Psoas muscle (tissue), 8 donors: ENCODE measurements around the gene ALOXE3. TPM values are rescaled to one million over a fixed set of nuclear protein-coding genes. Genes with fewer than 3 reads are reported as not detected.

Source experiments
- ATAC-seq, 4 donors: fragments of 200-7000 bp; cut with Tn5 transposase; one replicate each; pipeline ENCODE4 v1.9.1; 2020; ENCODE audit warnings: moderate library complexity in 3 of 4, mild to moderate bottlenecking in 2 of 4
- DNase-seq, 2 donors: peaks; one replicate each; pipeline ENCODE4 v3.0.0-alpha.2; 2020
- H3K27ac ChIP-seq: fragments of 200-600 bp; one replicate; pipeline ENCODE4 v1.8.0; 2022
- H3K27me3 ChIP-seq, 3 donors: fragments of 200-600 bp in 1 of 3; one replicate each; pipeline versions ENCODE4 v1.6.1 to v1.8.0; 2013 to 2022; ENCODE audit warnings: low read length in 2 of 3, mild to moderate bottlenecking in 2 of 3, moderate library complexity in 1 of 3; ENCODE audit not compliant: insufficient read depth in 3 of 3
- H3K36me3 ChIP-seq, 2 donors: fragments of 200-600 bp in 1 of 2; one replicate each; pipeline versions ENCODE4 v1.6.1 to v1.8.0; 2013 to 2022; ENCODE audit warnings: low read depth in 1 of 2, mild to moderate bottlenecking in 1 of 2, moderate library complexity in 1 of 2; ENCODE audit not compliant: insufficient read depth in 1 of 2
- H3K4me1 ChIP-seq: fragments of 200-600 bp; one replicate; pipeline ENCODE4 v1.8.0; 2022
- H3K4me3 ChIP-seq: fragments of 200-600 bp; one replicate; pipeline ENCODE4 v1.8.0; 2022; ENCODE audit warnings: mild to moderate bottlenecking
- H3K9me3 ChIP-seq: fragments of 200-600 bp; one replicate; pipeline ENCODE4 v1.8.0; 2022
- WGBS, 3 donors: extraction: QIAGEN DNeasy Blood & Tissue Kit; methylation state at CpG; one replicate each; pipeline versions ENCODE4 v1.1.6 to v1.1.7; 2013; 5-methylcytosine and 5-hydroxymethylcytosine counted together
- intact Hi-C, 2 donors: fragments of 100-400 bp; cut with DNase I; formaldehyde crosslinking; loops; one replicate each; pipeline versions ENCODE4 v1.11.0 to v1.14.2; 2022
- polyA plus RNA-seq, 3 donors: library from polyadenylated mRNA; stranded (reverse); fragments of 200-250 nt; gene quantifications; one replicate each; pipeline ENCODE4 v1.2.3, GENCODE V29; 2013
- total RNA-seq, 4 donors: library from RNA; stranded (reverse); fragmentation: NEBNext Ultra II Directional in 2 of 4; extraction: Animal tissue kit (Norgen Biotek cat#: 25700) in 2 of 4; gene quantifications; one replicate each; pipeline versions ENCODE4 v1.2.1 to v1.2.4, GENCODE V29; 2021 to 2023
- TF ChIP-seq, protein P1 (sequence below): fragments of 200-600 bp; IDR thresholded peaks from one replicate; pipeline ENCODE4 v1.8.0; 2022; ENCODE audit warnings: antibody characterized with exemption
- donor health status: healthy with polysubstance abuse.
- donor health status: DM: no; HTN: no; CAD: no; lungs with moderate emphysema.
- donor health status: Bipolar disorder and iron deficiency.
- donor health status: healthy.
- donor health status: DM: yes; HTN: yes; CAD: no.
- donor health status: DM: no; HTN: no; CAD: no.
- donor health status: DM: no; HTN: no; CAD: no.
- donor health status: DM: yes; HTN: yes; CAD: no.

The ALOXE3 gene
- total and polyA plus RNA-seq, 7 donors = 0.42 TPM; not detected in 6

DNA sequence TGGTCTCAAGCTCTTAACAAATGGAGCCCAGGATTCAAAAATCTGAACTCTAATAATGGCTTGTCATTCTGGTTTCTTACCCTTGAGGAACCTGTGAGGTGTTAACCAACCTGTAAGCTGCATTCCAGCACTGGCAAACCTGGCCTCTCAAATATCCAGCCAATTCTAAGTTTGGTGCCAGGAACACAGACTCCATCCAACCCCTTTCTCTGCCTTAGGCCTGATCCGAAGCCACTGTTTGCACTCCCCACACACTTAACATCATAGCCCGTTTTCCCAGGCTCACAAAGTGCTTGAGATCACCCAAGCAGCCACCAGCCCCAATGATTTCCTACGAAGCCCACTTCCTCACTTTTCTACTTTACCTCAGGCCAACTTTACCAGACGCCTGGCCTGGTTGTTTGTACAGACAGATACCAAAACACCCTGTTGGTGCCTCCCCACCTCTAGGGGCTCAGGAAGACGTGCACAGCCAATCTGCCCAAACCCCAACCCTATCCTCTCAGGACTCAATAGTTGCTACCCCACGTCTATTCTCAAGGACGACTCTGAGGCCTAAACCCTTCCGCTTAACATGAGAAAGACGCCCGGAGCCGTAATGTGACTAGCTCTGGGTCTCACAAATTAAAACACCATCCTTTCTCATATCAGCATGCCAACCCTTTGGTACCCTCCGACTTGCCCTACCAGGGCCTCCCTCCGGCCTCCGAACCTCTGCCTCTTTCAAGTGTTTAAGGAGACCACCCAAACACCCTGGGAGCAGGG, 37.1 kb upstream of the ALOXE3 start:
- H3K4me1 ChIP-seq = peaks cover 29% of the 10 kb centered on the region
- no peaks in the 10 kb centered on the region for H3K9me3 ChIP-seq
- peak overlapping the region; percentile 100 for H3K27ac ChIP-seq
- DNase-seq (no peak), ATAC-seq (no peak)
- H3K4me3 ChIP-seq = peak overlapping the region; percentile 97
- no peaks in the 10 kb centered on the region for H3K27me3 ChIP-seq
- intact Hi-C loops = no loop called here
- TF ChIP-seq, protein P1, sequence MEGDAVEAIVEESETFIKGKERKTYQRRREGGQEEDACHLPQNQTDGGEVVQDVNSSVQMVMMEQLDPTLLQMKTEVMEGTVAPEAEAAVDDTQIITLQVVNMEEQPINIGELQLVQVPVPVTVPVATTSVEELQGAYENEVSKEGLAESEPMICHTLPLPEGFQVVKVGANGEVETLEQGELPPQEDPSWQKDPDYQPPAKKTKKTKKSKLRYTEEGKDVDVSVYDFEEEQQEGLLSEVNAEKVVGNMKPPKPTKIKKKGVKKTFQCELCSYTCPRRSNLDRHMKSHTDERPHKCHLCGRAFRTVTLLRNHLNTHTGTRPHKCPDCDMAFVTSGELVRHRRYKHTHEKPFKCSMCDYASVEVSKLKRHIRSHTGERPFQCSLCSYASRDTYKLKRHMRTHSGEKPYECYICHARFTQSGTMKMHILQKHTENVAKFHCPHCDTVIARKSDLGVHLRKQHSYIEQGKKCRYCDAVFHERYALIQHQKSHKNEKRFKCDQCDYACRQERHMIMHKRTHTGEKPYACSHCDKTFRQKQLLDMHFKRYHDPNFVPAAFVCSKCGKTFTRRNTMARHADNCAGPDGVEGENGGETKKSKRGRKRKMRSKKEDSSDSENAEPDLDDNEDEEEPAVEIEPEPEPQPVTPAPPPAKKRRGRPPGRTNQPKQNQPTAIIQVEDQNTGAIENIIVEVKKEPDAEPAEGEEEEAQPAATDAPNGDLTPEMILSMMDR = no peak
- 4 to 11% (median 4%) methylated on average over 14 of the region's 14 CpGs for WGBS, 3 donors
- peaks cover 0 to 25% of the 10 kb centered on the region in 2 donors for H3K36me3 ChIP-seq

DNA sequence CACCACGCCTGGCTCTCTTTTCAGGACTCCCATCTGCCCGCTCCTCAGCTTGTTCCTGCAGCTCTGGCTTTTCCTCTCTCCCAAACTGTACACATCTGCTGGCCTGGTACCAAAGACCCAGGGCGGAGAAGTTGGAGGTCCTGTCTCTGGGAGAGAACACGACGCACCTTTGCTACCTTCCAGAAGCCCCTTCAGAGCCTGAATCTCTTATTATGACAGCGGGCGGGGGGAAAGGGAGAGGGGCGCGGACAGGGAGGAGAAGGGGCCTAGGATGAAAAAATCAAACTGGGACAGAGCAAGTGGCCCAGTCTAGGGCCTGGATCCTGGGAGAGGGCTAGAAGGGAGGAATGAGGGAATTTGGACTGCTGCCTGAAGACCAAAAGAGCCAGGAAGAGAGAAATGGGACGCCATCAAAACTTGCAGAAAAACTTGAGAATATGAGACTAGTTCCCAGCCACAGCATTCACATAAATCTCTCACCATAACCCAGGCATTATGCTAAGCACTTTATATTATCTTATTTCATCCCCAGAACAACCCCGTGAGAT, 36.4 kb upstream of the ALOXE3 start:
- intact Hi-C loops = no loop called here

DNA sequence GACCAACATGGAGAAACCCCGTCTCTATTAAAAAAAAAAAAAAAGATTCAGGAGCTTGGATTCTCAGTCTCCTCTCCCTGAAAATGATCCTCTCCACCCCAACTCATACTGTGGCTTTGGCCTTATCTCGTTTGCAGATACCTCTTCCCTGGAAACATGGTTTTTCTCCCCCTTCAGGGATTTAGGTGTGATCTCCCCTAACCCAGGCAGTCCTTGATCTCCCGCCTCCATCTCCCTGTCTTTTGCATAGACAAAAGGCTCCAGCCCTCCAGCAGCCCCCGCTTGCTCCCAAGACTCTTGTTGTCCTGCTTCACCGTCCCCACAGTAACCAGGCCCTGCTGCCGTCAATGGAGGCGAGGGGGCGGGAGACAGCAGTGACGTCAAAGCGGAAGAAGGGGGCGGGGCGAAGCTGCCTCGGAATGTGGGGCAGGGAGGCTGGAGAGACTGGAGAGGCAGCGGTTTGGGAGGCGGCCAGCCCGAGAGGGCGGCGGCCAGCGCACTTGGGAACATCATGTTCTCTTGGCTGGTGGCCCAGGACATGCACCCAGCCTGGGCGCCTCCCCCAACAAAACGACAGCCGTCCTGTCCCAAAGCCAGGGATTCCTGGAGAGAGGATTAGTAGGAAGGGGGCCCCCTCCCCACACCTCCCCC, 35.8 kb upstream of the ALOXE3 start:
- intact Hi-C loops = loop anchor here in 1 of 2 donors (2.0 kb wide), 1 partner anchor 15 kb away; no protein-coding TSS in a partner anchor

More for the DNA sequence above, 36.4 kb upstream of the ALOXE3 start:
- Histone ChIP-seq H3K4me1 (peaks cover 36% of the 10 kb centered on the region), H3K27ac (peak overlapping the region; percentile 100), H3K27me3 (no peaks in the 10 kb centered on the region), H3K9me3 (no peaks in the 10 kb centered on the region), H3K4me3 (peak overlapping the region; percentile 97), H3K36me3 (peaks cover 0 to 25% of the 10 kb centered on the region in 2 donors)
- no peak for DNase-seq
- TF ChIP-seq, protein P1 = no peak
- WGBS, 3 donors = 0 to 9% (median 7%) methylated on average over 11 of the region's 11 CpGs
- ATAC-seq = no peak

DNA sequence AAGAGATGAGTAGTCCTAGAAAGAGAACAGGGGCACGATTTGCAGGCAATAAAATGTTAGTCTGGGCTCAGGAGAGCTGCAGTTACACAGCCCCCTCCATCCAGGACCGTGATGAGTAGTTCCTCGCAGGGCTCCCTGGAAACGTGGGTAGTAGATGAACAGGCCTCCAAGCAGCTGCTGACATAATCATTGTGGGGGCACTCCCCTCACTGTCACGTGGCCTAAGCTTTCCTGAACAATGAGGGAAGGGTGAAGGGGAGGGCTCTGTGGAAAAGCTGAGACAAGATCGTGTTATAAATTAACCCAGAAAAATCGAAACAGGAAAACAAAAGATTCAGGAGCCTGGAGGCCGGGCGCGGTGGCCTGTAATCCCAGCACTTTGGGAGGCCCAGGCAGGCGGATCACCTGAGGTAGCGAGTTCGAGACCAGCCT, 35.2 kb upstream of the ALOXE3 start:
- 5 to 12% (median 10%) methylated on average over 13 of the region's 13 CpGs for WGBS, 3 donors
- intact Hi-C loops = loop anchor here in 1 of 2 donors (2.0 kb wide), 1 partner anchor 15 kb away; no protein-coding TSS in a partner anchor
- peak; percentile 86 to 88 for DNase-seq
- Histone ChIP-seq H3K27ac (peak overlapping the region; percentile 100), H3K4me3 (peak overlapping the region; percentile 97), H3K4me1 (peaks cover 41% of the 10 kb centered on the region), H3K9me3 (no peaks in the 10 kb centered on the region), H3K36me3 (peaks cover 5 to 30% of the 10 kb centered on the region in 2 donors), H3K27me3 (no peaks in the 10 kb centered on the region)
- peak in 3 of 4 donors; percentile 12 to 30 (median 23) for ATAC-seq
- TF ChIP-seq, protein P1 = no peak

More for the DNA sequence above, 35.8 kb upstream of the ALOXE3 start:
- no peaks in the 10 kb centered on the region for H3K27me3 ChIP-seq
- peaks cover 5 to 25% of the 10 kb centered on the region in 2 donors for H3K36me3 ChIP-seq
- peak overlapping the region; percentile 100 for H3K27ac ChIP-seq
- no peaks in the 10 kb centered on the region for H3K9me3 ChIP-seq
- DNase-seq = peak; percentile 100
- TF ChIP-seq, protein P1 = no peak
- H3K4me1 ChIP-seq = peaks cover 42% of the 10 kb centered on the region
- ATAC-seq = peak; percentile 44 to 54 (median 52)
- WGBS, 3 donors = 1 to 2% (median 1%) methylated on average over 21 to 22 of the region's 22 CpGs
- peak overlapping the region; percentile 97 for H3K4me3 ChIP-seq
